GM12878 (cell line): ENCODE results near the gene HMCN1. TPM values are rescaled to one million over a fixed set of nuclear protein-coding genes. Genes with fewer than 3 reads are reported as not detected.

Source experiments
- ATAC-seq: fragments of 200-7000 bp; cut with Tn5 transposase; 3 replicates; pipeline ENCODE4 v1.9.1; 2020; ENCODE audit warnings: mild to moderate bottlenecking, moderate library complexity
- BruUV-seq: library from RNA; stranded (reverse); fragments of 400-500 nt; replicated peaks from 2 replicates; lab custom pipeline; 2021; lab: Mats Ljungman, UMichigan
- CTCF ChIA-PET: fragments of 300-600 bp; sonication (Branson Sonifier 250); formaldehyde crosslinking; extraction: SDS; loops from one replicate; lab custom pipeline; 2021; ENCODE audit warnings: inconsistent platforms; lab: Yijun Ruan, JAX
- POLR2A ChIA-PET: fragments of 350-600 bp; formaldehyde crosslinking; extraction: SDS; loops from one replicate; lab custom pipeline; 2021; ENCODE audit warnings: inconsistent platforms; lab: Charles Lee
- RAD21 ChIA-PET: fragments of 300-600 bp; sonication (Branson Sonifier 250); formaldehyde crosslinking; loops from one replicate; lab custom pipeline; 2023; ENCODE audit warnings: antibody characterized with exemption; ENCODE audit not compliant: unreplicated experiment; lab: Charles Lee
- SMC1A ChIA-PET: fragments of 300-600 bp; sonication (Branson Sonifier 250); formaldehyde crosslinking; loops from one replicate; lab custom pipeline; 2023; ENCODE audit not compliant: unreplicated experiment, uncharacterized antibody; lab: Charles Lee
- DNase-seq: peaks from one replicate; pipeline ENCODE4 v3.0.0-alpha.2; 2011; ENCODE audit warnings: low read depth, low spot score
- FAIRE-seq: peaks from 3 replicates; lab custom pipeline; 2011; peaks lifted over from hg19 to GRCh38; lab: Jason Lieb, UNC
- H2AFZ ChIP-seq: 2 replicates; pipeline ENCODE4 v1.6.0; 2011; ENCODE audit warnings: low read depth, low read length, control low read depth; ENCODE audit not compliant: control insufficient read depth
- H3K27ac ChIP-seq: 2 replicates; pipeline ENCODE4 v1.5.1; 2011; ENCODE audit warnings: control low read depth; ENCODE audit not compliant: control insufficient read depth, insufficient read depth
- H3K27me3 ChIP-seq, 2 experiments: replicated peaks in 1 of 2; 2 replicates each; pipeline versions ENCODE4 v1.6.0 to v1.6.1; 2011; ENCODE audit warnings: low read length in 1 of 2; ENCODE audit not compliant: control insufficient read depth in 2 of 2, insufficient read depth in 2 of 2
- H3K36me3 ChIP-seq, 2 experiments: 2 replicates each; pipeline ENCODE4 v1.5.1; 2011; ENCODE audit warnings: low read length in 1 of 2; ENCODE audit not compliant: control insufficient read depth in 2 of 2, insufficient read depth in 2 of 2
- H3K4me1 ChIP-seq: 2 replicates; pipeline ENCODE4 v1.6.1; 2011; ENCODE audit warnings: mild to moderate bottlenecking, low read length, moderate library complexity, mixed read lengths; ENCODE audit not compliant: control insufficient read depth, insufficient read depth
- H3K4me2 ChIP-seq: 2 replicates; pipeline ENCODE4 v1.6.0; 2011; ENCODE audit warnings: control low read depth; ENCODE audit not compliant: control insufficient read depth, insufficient read depth
- H3K4me3 ChIP-seq: fragments of 200-600 bp; sonication (generic); 2 replicates; pipeline ENCODE4 v1.5.1; 2016
- H3K79me2 ChIP-seq: 2 replicates; pipeline ENCODE4 v1.6.0; 2011; ENCODE audit warnings: low read length; ENCODE audit not compliant: control insufficient read depth, insufficient read depth
- H3K9ac ChIP-seq: 2 replicates; pipeline ENCODE4 v1.8.0; 2011; ENCODE audit warnings: low read length, control low read depth, mixed read lengths; ENCODE audit not compliant: control insufficient read depth, insufficient read depth
- H3K9me3 ChIP-seq: replicated peaks from 3 replicates; pipeline ENCODE4 v1.5.1; 2011; ENCODE audit warnings: mild to moderate bottlenecking, low read length; ENCODE audit not compliant: control insufficient read depth, insufficient read depth
- H4K20me1 ChIP-seq: 2 replicates; pipeline ENCODE4 v1.6.0; 2011; ENCODE audit not compliant: control insufficient read depth, insufficient read depth
- ATF3 ChIP-seq: IDR thresholded peaks from 2 replicates; pipeline ENCODE4 v1.6.1; 2011; ENCODE audit warnings: low read depth, mild to moderate bottlenecking, low read length, moderate library complexity, borderline replicate concordance; ENCODE audit errors: extremely low read depth
- BCLAF1 ChIP-seq: fragments of 450-650 bp; IDR thresholded peaks from 2 replicates; pipeline ENCODE4 v1.6.1; 2017; ENCODE audit warnings: antibody characterized with exemption, mild to moderate bottlenecking, moderate library complexity
- CREB1 ChIP-seq: IDR thresholded peaks from 2 replicates; pipeline ENCODE4 v1.6.1; 2012; ENCODE audit warnings: low read depth, mild to moderate bottlenecking, inconsistent platforms
- E2F4 ChIP-seq: IDR thresholded peaks from 2 replicates; pipeline ENCODE4 v1.6.1; 2012; ENCODE audit warnings: low read depth, low read length, improper control_type of control experiment
- ESRRA ChIP-seq: IDR thresholded peaks from 2 replicates; pipeline ENCODE4 v1.6.1; 2012; ENCODE audit warnings: mild to moderate bottlenecking, low read length, improper control_type of control experiment
- ETV6 ChIP-seq, 2 experiments: fragments of 450-650 bp in 1 of 2; IDR thresholded peaks in 1 of 2; conservative IDR thresholded peaks in 1 of 2; 2 replicates each; pipeline ENCODE4 v1.6.1; 2014; ENCODE audit warnings: antibody characterized with exemption in 1 of 2, borderline replicate concordance in 1 of 2, low read depth in 1 of 2, mild to moderate bottlenecking in 1 of 2, moderate library complexity in 1 of 2
- HDAC6 ChIP-seq: fragments of 200-600 bp; sonication (generic); IDR thresholded peaks from one replicate; pipeline ENCODE4 v1.8.0; 2017; ENCODE audit warnings: antibody characterized with exemption; ENCODE audit not compliant: unreplicated experiment
- JUND ChIP-seq: IDR thresholded peaks from 2 replicates; pipeline ENCODE4 v1.6.1; 2012; ENCODE audit warnings: low read depth, mild to moderate bottlenecking, low read length, improper control_type of control experiment, moderate library complexity
- PAX8 ChIP-seq: fragments of 450-650 bp; IDR thresholded peaks from 2 replicates; pipeline ENCODE4 v1.6.1; 2017; ENCODE audit warnings: mild to moderate bottlenecking, moderate library complexity
- POLR2AphosphoS2 ChIP-seq: IDR thresholded peaks from 2 replicates; pipeline ENCODE4 v1.6.1; 2011; ENCODE audit warnings: low read depth, mild to moderate bottlenecking, low read length, improper control_type of control experiment, moderate library complexity
- RAD51 ChIP-seq: fragments of 450-650 bp; IDR thresholded peaks from 2 replicates; pipeline ENCODE4 v1.6.1; 2016; ENCODE audit warnings: moderate library complexity, mild to moderate bottlenecking, inconsistent platforms
- RBBP5 ChIP-seq: fragments of 200-600 bp; sonication (generic); conservative IDR thresholded peaks from 2 replicates; pipeline ENCODE4 v1.6.1; 2016
- SKIL ChIP-seq: fragments of 450-650 bp; IDR thresholded peaks from 2 replicates; pipeline ENCODE4 v1.6.1; 2017; ENCODE audit warnings: mild to moderate bottlenecking, low read depth, inconsistent platforms; ENCODE audit not compliant: poor library complexity, severe bottlenecking
- STAT3 ChIP-seq: IDR thresholded peaks from 2 replicates; pipeline ENCODE4 v1.6.1; 2011; ENCODE audit warnings: low read depth, low read length, improper control_type of control experiment
- YY1 ChIP-seq: IDR thresholded peaks from 2 replicates; pipeline ENCODE4 v1.6.1; 2011; ENCODE audit warnings: low read depth, mild to moderate bottlenecking, low read length
- ZNF217 ChIP-seq: fragments of 450-650 bp; IDR thresholded peaks from 2 replicates; pipeline ENCODE4 v1.6.1; 2017; ENCODE audit warnings: antibody characterized with exemption, mild to moderate bottlenecking
- ZNF274 ChIP-seq: IDR thresholded peaks from one replicate; pipeline ENCODE4 v1.8.0; 2011; ENCODE audit not compliant: insufficient read length, insufficient read depth
- ZNF622 ChIP-seq: fragments of 450-650 bp; IDR thresholded peaks from 2 replicates; pipeline ENCODE4 v1.6.1; 2017; ENCODE audit warnings: mild to moderate bottlenecking, inconsistent platforms
- WGBS: methylation state at CpG from one replicate; pipeline ENCODE4 v1.1.6; 2016; ENCODE audit warnings: low lambda C conversion rate; ENCODE audit not compliant: insufficient replicate concordance, insufficient coverage; ENCODE audit errors: missing lambda C conversion rate; 5-methylcytosine and 5-hydroxymethylcytosine counted together
- in situ Hi-C: fragments of 300-500 bp; cut with MboI; formaldehyde crosslinking; loops from 9 replicates; pipeline ENCODE4 v1.14.3; 2018; ENCODE audit warnings: mixed read lengths
- intact Hi-C: fragments of 100-400 bp; cut with micrococcal nuclease; formaldehyde crosslinking; loops from one replicate; pipeline ENCODE4 v1.14.2; 2022; ENCODE audit not compliant: unreplicated experiment
- polyA plus RNA-seq, 11 experiments: library from polyadenylated mRNA; depleted of rRNA in 4 of 11; unstranded in 6 of 11; stranded (reverse) in 5 of 11; fragments of >200 nt; fragmentation: Nextera tagmentation in 4 of 11; fragmentation: Illumina TruSeq in 1 of 11; extraction: Ambion mirVana in 4 of 11; extraction: Trizol in 1 of 11; gene quantifications; 1 replicate in 1 of 11; 2 replicates in 10 of 11; pipeline versions ENCODE4 v1.2.1 to v1.2.3, GENCODE V29; 2011 to 2016; ENCODE audit warnings: inconsistent platforms in 2 of 11, missing spikeins in 2 of 11, low read depth in 1 of 11
- total RNA-seq, 4 experiments: library from RNA; depleted of rRNA in 3 of 4; stranded (reverse); fragments of >200 nt in 3 of 4; fragmentation: Illumina TruSeq in 1 of 4; extraction: Trizol in 1 of 4; gene quantifications; 2 replicates each; pipeline versions ENCODE4 v1.2.1 to v1.2.3, GENCODE V29; 2013 to 2021

HMCN1 gene
- total and polyA plus RNA-seq, 10 of the 15 experiments (the other 5 are each of a cell fraction or from before 2014, with no cell fraction given) = under 0.01 to 0.07 TPM; not detected in 8

GRCh38 chr1:186027621-186028020 is 293.4 kb downstream of the HMCN1 start:
- RAD21 ChIA-PET = no interaction called here
- intact Hi-C loops = no loop called here
- Histone ChIP-seq H3K9ac (no peak overlapping the region), H3K27me3 (no peaks in the 10 kb centered on the region), H3K27ac (no peak overlapping the region), H3K36me3 (no peaks in the 10 kb centered on the region), H3K4me3 (no peak overlapping the region), H3K4me2 (no peak overlapping the region), H3K4me1 (no peaks in the 10 kb centered on the region), H3K79me2 (no peaks in the 10 kb centered on the region), H2AFZ (no peak overlapping the region), H4K20me1 (no peaks in the 10 kb centered on the region), H3K9me3 (no peaks in the 10 kb centered on the region)
- CTCF ChIA-PET = no interaction called here
- no peak for DNase-seq
- SMC1A ChIA-PET = no interaction called here
- 0% methylated on average over 3 of the region's 3 CpGs for WGBS
- ATAC-seq = no peak
- no TSS peak for BruUV-seq
- POLR2A ChIA-PET = no interaction called here
- FAIRE-seq = no peak
- in situ Hi-C loops = no loop called here
- TF ChIP-seq CREB1 = no peak
- no peak for TF ChIP-seq RAD51
- TF ChIP-seq E2F4 = no peak
- TF ChIP-seq ZNF274 = no peak
- no peak for TF ChIP-seq ATF3
- TF ChIP-seq PAX8 = no peak
- no peak for TF ChIP-seq ZNF622
- TF ChIP-seq ETV6 (conservative IDR thresholded peaks at IDR 0.05 in 1 of 2, IDR thresholded peaks at IDR 0.05 in 1 of 2; ENCODE audit: borderline replicate concordance in 1 of 2, low read depth in 1 of 2) = no peak
- no peak for TF ChIP-seq RBBP5
- no peak for TF ChIP-seq SKIL
- no peak for TF ChIP-seq YY1
- TF ChIP-seq ESRRA = no peak
- no peak for TF ChIP-seq ZNF217
- no peak for TF ChIP-seq HDAC6
- no peak for TF ChIP-seq POLR2AphosphoS2
- TF ChIP-seq BCLAF1 = no peak
- TF ChIP-seq JUND = no peak
- no peak for TF ChIP-seq STAT3
